Mucosa of rectum (tissue), 2 donors: Measurements from ENCODE around the gene CTSV.
"Not testable (repeated sequence)": the region's sequence is repeated elsewhere in the genome, so short reads cannot be mapped to it uniquely, and the experiment has no call there.

ENCODE experiments used
- H3K27ac ChIP-seq, 2 donors: one replicate each; pipeline ENCODE4 v1.7.0; 2013; ENCODE audit warnings: inconsistent platforms in 2 of 2, low read depth in 2 of 2, low read length in 2 of 2
- H3K27me3 ChIP-seq, 2 donors: one replicate each; pipeline ENCODE4 v1.7.0; 2013; ENCODE audit warnings: low read length in 2 of 2; ENCODE audit not compliant: control insufficient read depth in 2 of 2, insufficient read depth in 2 of 2
- H3K36me3 ChIP-seq, 2 donors: one replicate each; pipeline ENCODE4 v1.7.0; 2013; ENCODE audit warnings: low read length in 2 of 2; ENCODE audit not compliant: control insufficient read depth in 2 of 2, insufficient read depth in 2 of 2
- H3K4me1 ChIP-seq, 2 donors: one replicate each; pipeline ENCODE4 v1.7.0; 2013; ENCODE audit warnings: low read length in 2 of 2, mild to moderate bottlenecking in 1 of 2; ENCODE audit not compliant: control insufficient read depth in 2 of 2, insufficient read depth in 2 of 2
- H3K4me3 ChIP-seq, 2 donors: one replicate each; pipeline ENCODE4 v1.7.0; 2013; ENCODE audit warnings: low read length in 2 of 2
- H3K9ac ChIP-seq, 2 donors: one replicate each; pipeline ENCODE4 v1.7.0; 2013; ENCODE audit warnings: low read length in 2 of 2, low read depth in 1 of 2, mild to moderate bottlenecking in 1 of 2
- H3K9me3 ChIP-seq, 2 donors: one replicate each; pipeline ENCODE4 v1.7.0; 2013; ENCODE audit warnings: low read length in 2 of 2; ENCODE audit not compliant: control insufficient read depth in 2 of 2
- donor health status: healthy.
- donor health status: Normal muscosa, but diverticular disease.

CTSV gene

GRCh38 chr9:97072285-97072776 is 33.4 kb upstream of the CTSV start:
- Histone ChIP-seq H3K36me3 (no peaks in the 10 kb centered on the region), H3K4me1 (no peaks in the 10 kb centered on the region), H3K27me3 (peaks cover 0 to 3% of the 10 kb centered on the region in 2 donors), H3K9ac (no peak overlapping the region), H3K4me3 (no peak overlapping the region), H3K9me3 (no peaks in the 10 kb centered on the region), H3K27ac (no peak overlapping the region)

- not testable (repeated sequence) for H3K36me3 ChIP-seq, H3K4me3 ChIP-seq, H3K27me3 ChIP-seq, H3K9me3 ChIP-seq, H3K9ac ChIP-seq, H3K27ac ChIP-seq, H3K4me1 ChIP-seq
Measured at GRCh38 chr9:97070325-97070724, 31.4 kb upstream of the CTSV start.

- Histone ChIP-seq H3K27me3 (peaks cover 0 to 3% of the 10 kb centered on the region in 2 donors), H3K36me3 (no peaks in the 10 kb centered on the region), H3K9ac (no peak overlapping the region), H3K27ac (no peak overlapping the region), H3K9me3 (no peaks in the 10 kb centered on the region), H3K4me3 (no peak overlapping the region), H3K4me1 (no peaks in the 10 kb centered on the region)
Measured at GRCh38 chr9:97067490-97067889, 28.5 kb upstream of the CTSV start.

- H3K4me3 ChIP-seq = no peak overlapping the region
- no peaks in the 10 kb centered on the region for H3K4me1 ChIP-seq
- H3K9ac ChIP-seq = no peak overlapping the region
- no peak overlapping the region for H3K27ac ChIP-seq
- no peaks in the 10 kb centered on the region for H3K36me3 ChIP-seq
- no peaks in the 10 kb centered on the region for H3K9me3 ChIP-seq
- H3K27me3 ChIP-seq = no peaks in the 10 kb centered on the region
Measured at GRCh38 chr9:97064176-97064575, 25.2 kb upstream of the CTSV start.

- Histone ChIP-seq H3K9ac (no peak overlapping the region), H3K27ac (no peak overlapping the region), H3K4me1 (no peaks in the 10 kb centered on the region), H3K9me3 (no peaks in the 10 kb centered on the region), H3K36me3 (no peaks in the 10 kb centered on the region), H3K27me3 (no peaks in the 10 kb centered on the region), H3K4me3 (no peak overlapping the region)
Measured at GRCh38 chr9:97060796-97061195, 21.9 kb upstream of the CTSV start.

- no peaks in the 10 kb centered on the region for H3K27me3 ChIP-seq
- no peak overlapping the region for H3K4me3 ChIP-seq
- no peak overlapping the region for H3K27ac ChIP-seq
- H3K9ac ChIP-seq = no peak overlapping the region
- no peaks in the 10 kb centered on the region for H3K36me3 ChIP-seq
- no peaks in the 10 kb centered on the region for H3K9me3 ChIP-seq
- no peaks in the 10 kb centered on the region for H3K4me1 ChIP-seq
Measured at GRCh38 chr9:97059626-97060025, 20.7 kb upstream of the CTSV start.

GRCh38 chr9:97057651-97058050 is 18.7 kb upstream of the CTSV start:
- no peaks in the 10 kb centered on the region for H3K4me1 ChIP-seq
- H3K27me3 ChIP-seq = peaks cover 0 to 2% of the 10 kb centered on the region in 2 donors
- H3K36me3 ChIP-seq = no peaks in the 10 kb centered on the region

GRCh38 chr9:97055891-97056290 is 16.9 kb upstream of the CTSV start:
- H3K9ac ChIP-seq, H3K27me3 ChIP-seq, H3K9me3 ChIP-seq: not testable (repeated sequence)

More at GRCh38 chr9:97057651-97058050, 18.7 kb upstream of the CTSV start:
- H3K9me3 ChIP-seq = no peaks in the 10 kb centered on the region
- no peak overlapping the region for H3K4me3 ChIP-seq
- no peak overlapping the region for H3K9ac ChIP-seq
- no peak overlapping the region for H3K27ac ChIP-seq

GRCh38 chr9:97053717-97054116 is 14.8 kb upstream of the CTSV start:
- no peaks in the 10 kb centered on the region for H3K36me3 ChIP-seq
- no peaks in the 10 kb centered on the region for H3K4me1 ChIP-seq
- no peaks in the 10 kb centered on the region for H3K9me3 ChIP-seq
- H3K4me3 ChIP-seq = no peak overlapping the region
- H3K9ac ChIP-seq = no peak overlapping the region
- peaks cover 0 to 2% of the 10 kb centered on the region in 2 donors for H3K27me3 ChIP-seq
- no peak overlapping the region for H3K27ac ChIP-seq

More at GRCh38 chr9:97055891-97056290, 16.9 kb upstream of the CTSV start:
- not testable (repeated sequence) for H3K4me3 ChIP-seq, H3K27ac ChIP-seq, H3K4me1 ChIP-seq, H3K36me3 ChIP-seq

- no peaks in the 10 kb centered on the region for H3K36me3 ChIP-seq
- H3K4me3 ChIP-seq = no peak overlapping the region
- no peak overlapping the region for H3K27ac ChIP-seq
- no peak overlapping the region for H3K9ac ChIP-seq
- H3K9me3 ChIP-seq = no peaks in the 10 kb centered on the region
- no peaks in the 10 kb centered on the region for H3K4me1 ChIP-seq
- peaks cover 0 to 2% of the 10 kb centered on the region in 2 donors for H3K27me3 ChIP-seq
Measured at GRCh38 chr9:97052735-97053134, 13.8 kb upstream of the CTSV start.

GRCh38 chr9:97046228-97046627 is 7.3 kb upstream of the CTSV start:
- H3K9me3 ChIP-seq = no peaks in the 10 kb centered on the region
- no peak overlapping the region for H3K27ac ChIP-seq

More at GRCh38 chr9:97046228-97046627, 7.3 kb upstream of the CTSV start:
- Histone ChIP-seq H3K4me1 (peaks cover 8 to 10% of the 10 kb centered on the region in 2 donors), H3K4me3 (no peak overlapping the region), H3K27me3 (peaks cover 0 to 3% of the 10 kb centered on the region in 2 donors), H3K9ac (no peak overlapping the region), H3K36me3 (no peaks in the 10 kb centered on the region)
